GM18873 (cell line): ENCODE results near the gene POLQ.
"Not testable (repeated sequence)": the region's sequence is repeated elsewhere in the genome, so short reads cannot be mapped to it uniquely, and the experiment has no call there.

Source experiments
- ATAC-seq: cut with Tn5 transposase; IDR thresholded peaks from one replicate; pipeline ENCODE4 v1.9.1; 2021; ENCODE audit warnings: mild to moderate bottlenecking, moderate library complexity, moderate number of reproducible peaks; ENCODE audit not compliant: unreplicated experiment, low FRiP score

The POLQ gene

GRCh38 chr3:121431726-121432517, 113.9 kb downstream of the POLQ start:
- ATAC-seq = peak; percentile 89

- no peak for ATAC-seq
These were observed 115.0 kb downstream of the POLQ start for GRCh38 chr3:121430664-121431215.

GRCh38 chr3:121424549-121424948, 121.2 kb downstream of the POLQ start:
- no peak for ATAC-seq

GRCh38 chr3:121418182-121418581, 127.6 kb downstream of the POLQ start:
- no peak for ATAC-seq

- ATAC-seq = no peak
These were observed 130.9 kb downstream of the POLQ start for GRCh38 chr3:121414924-121415323.

GRCh38 chr3:121411523-121411922, 134.3 kb downstream of the POLQ start:
- no peak for ATAC-seq

- ATAC-seq = no peak
These were observed 140.2 kb downstream of the POLQ start for GRCh38 chr3:121405631-121406030.

- ATAC-seq = no peak
These were observed 146.0 kb downstream of the POLQ start for GRCh38 chr3:121399820-121400219.

- not testable (repeated sequence) for ATAC-seq
These were observed 147.7 kb downstream of the POLQ start for GRCh38 chr3:121398051-121398450.

- not testable (repeated sequence) for ATAC-seq
These were observed 149.8 kb downstream of the POLQ start for GRCh38 chr3:121395967-121396366.

GRCh38 chr3:121388308-121388707, 157.5 kb downstream of the POLQ start:
- ATAC-seq = not testable (repeated sequence)
